ENCODE data around the gene DOCK11. TPM values are rescaled to one million over a fixed set of nuclear protein-coding genes. Genes with fewer than 3 reads are reported as not detected.

Gene DOCK11
- total RNA-seq, 6 experiments from 2014 or later: 1.1 to 4.4 (median 3.2) TPM

DNA sequence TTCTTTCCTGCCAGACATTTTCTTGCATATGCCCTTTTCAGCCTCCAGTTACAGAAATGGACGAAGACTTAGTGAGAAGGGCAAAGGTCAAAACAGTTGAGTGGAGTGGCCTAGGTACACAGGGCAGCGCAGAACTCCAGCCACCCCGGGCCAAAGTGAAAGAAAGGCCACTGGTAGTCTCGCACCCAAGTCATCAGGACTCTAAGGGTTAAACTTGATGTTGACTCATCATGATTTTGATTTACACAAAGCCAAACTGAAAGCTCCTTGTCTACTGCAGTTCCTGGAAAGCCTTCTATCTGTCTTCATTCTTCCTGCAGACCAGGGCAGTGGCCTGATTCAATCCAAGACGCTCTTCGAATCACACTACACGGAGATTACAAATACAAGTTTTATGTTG lies 229.2 kb downstream of the DOCK11 start:
- Histone ChIP-seq H3K9me3 (no peaks in the 10 kb centered on the region), H3K27me3 (no peaks in the 10 kb centered on the region), H3K27ac (peak overlapping the region in 1 of 3 donors; percentile 13), H3K4me3 (no peak overlapping the region), H3K4me1 (peaks cover 0 to 26% (median 7%) of the 10 kb centered on the region in 4 donors), H3K36me3 (no peaks in the 10 kb centered on the region)
- intact Hi-C loops (cut with DNase I): no loop called here
- DNase-seq (no peak), ATAC-seq (peak in 2 of 4 donors; percentile 2 to 6)
- TF ChIP-seq, protein P1, sequence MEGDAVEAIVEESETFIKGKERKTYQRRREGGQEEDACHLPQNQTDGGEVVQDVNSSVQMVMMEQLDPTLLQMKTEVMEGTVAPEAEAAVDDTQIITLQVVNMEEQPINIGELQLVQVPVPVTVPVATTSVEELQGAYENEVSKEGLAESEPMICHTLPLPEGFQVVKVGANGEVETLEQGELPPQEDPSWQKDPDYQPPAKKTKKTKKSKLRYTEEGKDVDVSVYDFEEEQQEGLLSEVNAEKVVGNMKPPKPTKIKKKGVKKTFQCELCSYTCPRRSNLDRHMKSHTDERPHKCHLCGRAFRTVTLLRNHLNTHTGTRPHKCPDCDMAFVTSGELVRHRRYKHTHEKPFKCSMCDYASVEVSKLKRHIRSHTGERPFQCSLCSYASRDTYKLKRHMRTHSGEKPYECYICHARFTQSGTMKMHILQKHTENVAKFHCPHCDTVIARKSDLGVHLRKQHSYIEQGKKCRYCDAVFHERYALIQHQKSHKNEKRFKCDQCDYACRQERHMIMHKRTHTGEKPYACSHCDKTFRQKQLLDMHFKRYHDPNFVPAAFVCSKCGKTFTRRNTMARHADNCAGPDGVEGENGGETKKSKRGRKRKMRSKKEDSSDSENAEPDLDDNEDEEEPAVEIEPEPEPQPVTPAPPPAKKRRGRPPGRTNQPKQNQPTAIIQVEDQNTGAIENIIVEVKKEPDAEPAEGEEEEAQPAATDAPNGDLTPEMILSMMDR (IDR thresholded peaks at IDR 0.05): no peak
- TF ChIP-seq POLR2A (IDR thresholded peaks at IDR 0.05): no peak
- 36% methylated on average over 7 of the region's 7 CpGs for WGBS (ENCODE audit: insufficient coverage, low coverage, low lambda C conversion rate, missing lambda C conversion rate)

DNA sequence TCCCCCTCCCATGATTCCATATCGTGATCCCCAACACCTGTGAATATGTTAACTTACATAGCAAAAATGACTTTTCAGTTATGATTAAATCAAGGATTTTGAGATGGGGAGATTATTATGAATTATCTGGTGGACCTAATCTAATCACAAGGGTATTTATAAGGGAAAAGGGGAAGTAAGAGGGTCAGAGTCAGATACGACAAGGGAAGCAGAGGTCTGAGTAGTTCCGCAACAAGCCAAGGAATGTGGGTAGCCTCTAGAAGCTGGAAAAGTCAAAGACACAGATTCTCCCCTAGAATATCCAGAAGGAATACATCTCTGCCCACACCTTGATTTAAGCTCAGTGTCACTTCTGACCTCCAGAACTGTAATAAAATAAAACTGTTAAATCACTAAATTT lies 230.8 kb downstream of the DOCK11 start:
- Histone ChIP-seq H3K27me3 (no peaks in the 10 kb centered on the region), H3K9me3 (no peaks in the 10 kb centered on the region), H3K4me1 (peaks cover 0 to 26% (median 7%) of the 10 kb centered on the region in 4 donors), H3K4me3 (peak overlapping the region in 2 of 3 donors; percentile 61 to 73), H3K27ac (peak overlapping the region; percentile 78 to 95 (median 91)), H3K36me3 (no peaks in the 10 kb centered on the region)
- WGBS (ENCODE audit: insufficient coverage, low coverage, low lambda C conversion rate, missing lambda C conversion rate): 39% methylated on average over 3 of the region's 3 CpGs
- intact Hi-C loops (cut with DNase I): no loop called here
- ATAC-seq (no peak), DNase-seq (no peak)
- TF ChIP-seq, protein P1 (IDR thresholded peaks at IDR 0.05): no peak
- no peak for TF ChIP-seq POLR2A (IDR thresholded peaks at IDR 0.05)

DNA sequence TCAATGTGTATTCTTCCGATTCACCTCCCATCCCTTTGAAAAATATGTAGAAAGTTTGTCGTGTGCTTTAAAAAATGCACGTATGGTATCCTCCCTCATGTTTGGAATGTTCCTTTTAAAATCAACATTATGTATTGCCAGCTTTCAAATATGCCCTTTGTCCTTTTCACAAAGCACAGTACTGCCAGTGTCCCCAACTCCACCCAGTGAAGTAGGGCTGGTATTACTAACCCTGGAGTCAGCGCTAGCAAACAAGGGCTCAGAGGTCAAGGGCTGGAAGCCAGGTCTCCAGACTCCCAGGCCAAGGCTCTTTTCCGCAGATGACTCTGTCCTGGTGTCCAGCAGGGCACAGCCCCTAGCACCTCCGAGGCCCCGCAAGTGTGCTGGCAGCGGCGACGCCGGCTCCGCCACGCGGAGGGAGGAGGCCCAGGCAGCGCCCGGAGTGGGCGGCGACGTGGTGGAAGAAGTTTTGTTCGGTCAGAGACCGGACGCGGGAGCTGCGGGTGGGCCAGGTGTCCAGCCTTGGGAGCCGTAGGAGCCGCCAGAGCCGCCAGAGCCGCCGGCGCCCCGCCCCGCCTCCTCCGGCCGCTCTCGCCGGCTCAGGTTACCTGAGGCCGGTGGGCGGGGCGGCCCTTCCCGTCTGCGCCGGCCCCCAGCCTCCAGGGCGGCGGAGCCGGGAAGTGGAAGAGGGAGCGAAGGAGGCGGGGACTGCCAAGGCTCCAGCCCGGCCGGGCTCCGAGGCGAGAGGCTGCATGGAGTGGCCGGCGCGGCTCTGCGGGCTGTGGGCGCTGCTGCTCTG lies 231.5 kb downstream of the DOCK11 start, which contains the start of gene IL13RA1:
IL13RA1 (plus strand) TSS at position 720 of the 799 bp plus-strand sequence; CDS start at position 753, 33 bp downstream.
- intact Hi-C loops (cut with DNase I): no loop called here
- TF ChIP-seq, protein P1 (IDR thresholded peaks at IDR 0.05): no peak
- TF ChIP-seq POLR2A (IDR thresholded peaks at IDR 0.05): peak; percentile 73
- no peaks in the 10 kb centered on the region for H3K27me3 ChIP-seq
- H3K4me3 ChIP-seq: peak within 1 kb of the TSS; percentile 56 to 73 (median 61)
- peak within 1 kb of the TSS; percentile 78 to 95 (median 91) for H3K27ac ChIP-seq
- whole genome bisulfite sequencing (ENCODE audit: insufficient coverage, low coverage, low lambda C conversion rate, missing lambda C conversion rate): 24% methylated on average over 4 of the region's 56 CpGs
- DNase-seq (peak; percentile 84 to 90 (median 87)), ATAC-seq (peak; percentile 76 to 87 (median 84))
- H3K9me3 ChIP-seq: no peaks in the 10 kb centered on the region
- no peaks in the 10 kb centered on the region for H3K36me3 ChIP-seq
- H3K4me1 ChIP-seq: peaks cover 0 to 26% (median 7%) of the 10 kb centered on the region in 4 donors

DNA sequence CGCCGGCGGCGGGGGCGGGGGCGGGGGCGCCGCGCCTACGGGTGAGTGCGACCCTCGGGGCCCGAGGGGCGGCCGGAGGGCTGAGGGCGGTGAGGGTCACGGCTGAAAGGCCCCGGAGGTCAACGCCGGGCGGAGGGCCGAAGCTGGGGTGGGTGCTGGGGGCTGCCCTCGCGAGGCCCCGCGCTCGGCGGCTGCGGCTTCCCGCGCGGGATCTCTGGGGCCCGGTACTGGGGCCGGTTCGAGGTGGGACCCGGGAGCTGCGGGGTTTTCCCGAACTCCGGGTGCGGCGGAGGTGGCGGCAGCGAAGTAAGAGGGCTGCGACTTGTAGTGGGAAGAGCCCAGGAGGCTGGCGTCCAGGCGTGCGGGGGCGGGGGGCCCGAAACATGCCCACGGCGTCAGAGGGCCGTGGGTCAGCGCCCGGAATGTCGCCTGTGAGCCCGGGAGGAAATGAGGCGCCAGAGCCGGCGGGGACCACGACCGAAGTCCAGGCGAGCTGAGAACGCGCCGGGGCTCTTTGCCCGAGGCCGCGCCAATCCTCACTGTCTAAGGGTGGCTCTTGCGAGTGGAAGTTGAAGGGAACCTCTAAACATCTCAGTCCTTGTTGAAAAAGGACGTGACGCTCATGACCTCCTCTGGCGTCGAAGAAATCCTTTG lies 232.2 kb downstream of the DOCK11 start:
- Histone ChIP-seq H3K27ac (peak overlapping the region; percentile 68 to 95 (median 91)), H3K27me3 (no peaks in the 10 kb centered on the region), H3K4me1 (peaks cover 0 to 26% (median 7%) of the 10 kb centered on the region in 4 donors), H3K9me3 (no peaks in the 10 kb centered on the region), H3K36me3 (no peaks in the 10 kb centered on the region), H3K4me3 (peak overlapping the region; percentile 56 to 73 (median 61))
- peak; percentile 48 to 65 (median 50) for ATAC-seq
- 38% methylated on average over 25 of the region's 73 CpGs for WGBS (ENCODE audit: insufficient coverage, low coverage, low lambda C conversion rate, missing lambda C conversion rate)
- DNase-seq: peak; percentile 71 to 80 (median 75)
- intact Hi-C loops (cut with DNase I): no loop called here
- TF ChIP-seq, protein P1 (IDR thresholded peaks at IDR 0.05): no peak
- peak; percentile 5 for TF ChIP-seq POLR2A (IDR thresholded peaks at IDR 0.05)
